Measurements from ENCODE around the gene MYO3A. TPM values are rescaled to one million over a fixed set of nuclear protein-coding genes. Genes with fewer than 3 reads are reported as not detected.

MYO3A gene
- polyA plus RNA-seq, 1 donor, result 1.8 TPM

DNA sequence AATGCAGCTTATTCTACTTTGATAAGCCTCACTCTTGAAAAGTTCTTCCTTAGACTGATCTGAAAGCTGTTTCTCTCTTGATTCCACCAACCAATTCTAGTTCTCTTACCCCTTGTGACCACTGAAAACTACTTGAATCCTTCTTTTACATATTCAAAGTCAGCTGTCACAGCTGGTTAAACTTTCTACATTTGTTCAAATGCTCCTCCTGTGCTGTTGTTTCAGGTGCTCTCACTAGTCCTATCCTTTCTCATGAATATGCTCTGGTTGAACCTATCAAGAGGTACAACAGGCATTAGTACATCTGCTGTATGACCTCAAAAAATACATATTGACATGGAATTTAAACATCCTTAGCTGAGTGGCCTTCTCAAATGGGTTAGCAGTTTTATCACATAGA, 91.5 kb downstream of the MYO3A start:
- H3K27me3 ChIP-seq (ENCODE audit: control insufficient read depth, insufficient read depth, low read length), result no peaks in the 10 kb centered on the region
- no peak overlapping the region for H3K4me3 ChIP-seq (ENCODE audit: low read length)
- H3K4me1 ChIP-seq (ENCODE audit: control insufficient read depth, insufficient read depth, low read length), result no peaks in the 10 kb centered on the region
- no peak overlapping the region for H3K27ac ChIP-seq (ENCODE audit: low read length)
- no peak for DNase-seq
- no peaks in the 10 kb centered on the region for H3K36me3 ChIP-seq (ENCODE audit: control insufficient read depth, insufficient read depth, low read length)
- H3K9me3 ChIP-seq (ENCODE audit: control insufficient read depth, low read depth, low read length), result no peaks in the 10 kb centered on the region

DNA sequence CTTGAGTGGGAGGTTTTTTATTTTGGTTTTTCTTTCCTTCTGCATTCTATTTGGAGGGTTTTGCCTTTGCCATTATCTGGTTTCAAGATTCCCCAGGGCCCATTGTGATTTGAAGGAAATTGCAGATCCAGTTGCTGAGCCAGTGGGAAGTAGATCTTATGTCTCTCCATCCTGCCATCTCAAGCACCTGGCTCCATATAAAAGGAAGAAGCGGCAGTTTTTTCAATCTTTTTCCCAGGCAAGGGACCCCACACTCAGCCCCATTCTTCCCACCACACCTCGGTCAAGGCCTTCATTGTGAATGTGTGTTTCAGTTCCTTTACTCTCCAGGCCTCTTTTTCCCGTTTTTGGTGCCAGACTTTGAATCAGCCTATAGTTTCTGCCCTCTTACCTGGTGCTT, 95.8 kb downstream of the MYO3A start:
- no peak for DNase-seq

DNA sequence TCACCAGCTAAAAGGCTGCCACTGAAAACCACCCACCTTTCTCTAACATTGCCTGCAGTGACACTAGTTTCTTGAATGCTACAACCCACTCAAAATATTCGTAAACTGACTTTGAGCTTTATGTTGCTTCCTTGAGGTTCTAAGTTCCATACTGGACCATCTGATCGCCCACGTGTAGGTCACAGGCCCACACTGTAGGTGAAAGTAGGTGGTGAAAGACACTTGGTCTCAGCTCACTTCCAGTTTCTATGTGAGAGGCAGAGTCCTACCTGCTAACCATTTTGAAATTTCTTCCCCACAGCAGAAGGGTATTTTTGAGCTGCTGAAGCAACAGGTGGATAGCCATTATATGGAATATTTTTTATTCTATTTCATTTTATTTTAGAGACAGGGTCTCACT, 97.3 kb downstream of the MYO3A start:
- no peak overlapping the region for H3K4me3 ChIP-seq (ENCODE audit: low read length)
- no peaks in the 10 kb centered on the region for H3K27me3 ChIP-seq (ENCODE audit: control insufficient read depth, insufficient read depth, low read length)
- WGBS (ENCODE audit: insufficient coverage, low lambda C conversion rate), result no CpG with 5 or more reads among the region's 3 CpGs
- H3K4me1 ChIP-seq (ENCODE audit: control insufficient read depth, insufficient read depth, low read length), result no peaks in the 10 kb centered on the region
- H3K27ac ChIP-seq (ENCODE audit: low read length), result no peak overlapping the region
- no peaks in the 10 kb centered on the region for H3K9me3 ChIP-seq (ENCODE audit: control insufficient read depth, low read depth, low read length)
- no peak for DNase-seq
- H3K36me3 ChIP-seq (ENCODE audit: control insufficient read depth, insufficient read depth, low read length), result no peaks in the 10 kb centered on the region

More for the DNA sequence above, 95.8 kb downstream of the MYO3A start:
- 92% methylated on average over 2 of the region's 3 CpGs for WGBS (ENCODE audit: insufficient coverage, low lambda C conversion rate)
- Histone ChIP-seq H3K36me3 (ENCODE audit: control insufficient read depth, insufficient read depth, low read length) (no peaks in the 10 kb centered on the region), H3K27ac (ENCODE audit: low read length) (no peak overlapping the region), H3K4me1 (ENCODE audit: control insufficient read depth, insufficient read depth, low read length) (no peaks in the 10 kb centered on the region), H3K4me3 (ENCODE audit: low read length) (no peak overlapping the region), H3K9me3 (ENCODE audit: control insufficient read depth, low read depth, low read length) (no peaks in the 10 kb centered on the region), H3K27me3 (ENCODE audit: control insufficient read depth, insufficient read depth, low read length) (no peaks in the 10 kb centered on the region)

DNA sequence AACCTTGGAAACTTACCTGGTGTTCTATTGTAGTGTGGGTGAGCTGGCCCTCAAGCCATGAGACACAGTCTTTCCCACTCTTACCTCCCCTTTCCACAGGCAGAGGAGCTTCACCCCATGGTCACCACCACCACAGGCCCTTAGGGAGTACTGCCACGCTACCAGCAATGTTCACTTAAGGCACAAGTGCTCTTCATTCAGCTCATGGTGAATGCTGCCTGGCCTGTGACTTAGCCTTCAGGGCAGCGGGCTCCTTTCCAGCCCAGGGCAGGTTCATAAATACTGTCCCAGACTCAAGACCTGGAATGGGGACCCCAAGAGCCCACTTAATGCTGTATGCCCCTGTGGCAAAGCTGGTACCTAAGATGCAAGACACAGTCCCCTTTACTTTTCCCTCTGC, 109.4 kb downstream of the MYO3A start:
- Histone ChIP-seq H3K27ac (ENCODE audit: low read length) (no peak overlapping the region), H3K4me3 (ENCODE audit: low read length) (no peak overlapping the region), H3K36me3 (ENCODE audit: control insufficient read depth, insufficient read depth, low read length) (no peaks in the 10 kb centered on the region), H3K9me3 (ENCODE audit: control insufficient read depth, low read depth, low read length) (no peaks in the 10 kb centered on the region), H3K27me3 (ENCODE audit: control insufficient read depth, insufficient read depth, low read length) (no peaks in the 10 kb centered on the region), H3K4me1 (ENCODE audit: control insufficient read depth, insufficient read depth, low read length) (no peaks in the 10 kb centered on the region)
- no CpG with 5 or more reads among the region's 2 CpGs for WGBS (ENCODE audit: insufficient coverage, low lambda C conversion rate)
- DNase-seq, result no peak

DNA sequence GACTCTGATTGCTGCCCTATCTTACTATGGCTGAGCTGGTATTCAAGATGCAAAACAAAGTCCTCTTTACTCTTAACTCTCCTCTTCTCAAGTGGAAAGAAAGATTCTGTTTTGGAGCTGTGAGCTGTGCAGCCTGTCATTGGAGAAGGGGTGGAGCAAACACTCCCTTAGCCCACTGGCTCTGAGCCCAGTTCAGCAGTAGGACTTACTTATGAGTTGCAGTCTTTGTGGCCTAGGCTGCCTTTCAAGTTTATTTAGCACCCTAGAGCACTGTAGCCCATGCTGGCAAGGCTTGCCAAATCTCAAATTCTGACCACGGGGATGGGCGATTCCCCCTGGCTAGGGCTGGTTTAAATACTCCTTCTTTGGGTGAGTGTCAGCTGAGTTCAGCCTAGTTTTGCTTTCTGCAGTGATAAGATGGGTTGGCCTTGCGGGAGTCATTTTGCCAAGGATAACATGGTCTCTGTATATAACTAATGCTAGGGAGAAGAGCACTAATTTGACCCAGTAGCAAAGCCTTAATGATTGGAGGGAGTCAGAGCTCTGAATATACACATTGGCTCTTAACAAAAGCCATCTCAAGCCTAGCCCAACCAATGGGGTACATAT, 110.2 kb downstream of the MYO3A start:
- no peak for DNase-seq
- Histone ChIP-seq H3K27me3 (ENCODE audit: control insufficient read depth, insufficient read depth, low read length) (no peaks in the 10 kb centered on the region), H3K4me1 (ENCODE audit: control insufficient read depth, insufficient read depth, low read length) (no peaks in the 10 kb centered on the region), H3K9me3 (ENCODE audit: control insufficient read depth, low read depth, low read length) (no peaks in the 10 kb centered on the region), H3K27ac (ENCODE audit: low read length) (no peak overlapping the region), H3K36me3 (ENCODE audit: control insufficient read depth, insufficient read depth, low read length) (no peaks in the 10 kb centered on the region), H3K4me3 (ENCODE audit: low read length) (no peak overlapping the region)
- WGBS (ENCODE audit: insufficient coverage, low lambda C conversion rate), result no CpG with 5 or more reads among the region's 3 CpGs

DNA sequence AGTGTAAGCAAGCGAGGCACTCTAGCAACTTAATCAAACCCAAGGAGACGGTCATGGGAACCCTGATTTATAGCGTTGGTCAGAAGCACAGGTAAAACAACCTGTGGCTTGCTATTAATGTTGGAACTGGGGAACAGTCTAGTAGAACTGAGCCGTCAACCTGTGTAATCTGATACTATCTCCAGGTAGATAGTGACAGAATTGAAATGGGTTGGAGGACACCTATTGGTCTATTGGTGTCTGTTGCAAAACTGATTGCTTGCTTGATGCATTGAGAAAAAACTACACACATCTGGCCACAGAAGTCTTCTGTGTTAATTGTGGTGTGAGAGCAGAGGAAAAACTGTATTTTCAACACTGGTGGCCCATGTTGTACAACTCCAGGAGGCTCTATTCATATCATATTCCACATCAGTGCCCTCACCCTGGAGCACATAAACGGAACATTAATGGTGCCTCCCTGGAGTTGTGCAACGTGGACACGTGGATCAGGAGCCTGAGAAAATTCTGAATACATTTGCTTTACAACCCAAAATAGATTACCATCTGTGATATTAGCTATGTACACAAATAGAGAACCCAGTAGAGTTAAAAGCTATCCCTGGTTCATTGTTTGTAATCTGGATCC, 112.2 kb downstream of the MYO3A start:
- no peak overlapping the region for H3K4me3 ChIP-seq (ENCODE audit: low read length)
- no peaks in the 10 kb centered on the region for H3K27me3 ChIP-seq (ENCODE audit: control insufficient read depth, insufficient read depth, low read length)
- H3K36me3 ChIP-seq (ENCODE audit: control insufficient read depth, insufficient read depth, low read length), result no peaks in the 10 kb centered on the region
- H3K27ac ChIP-seq (ENCODE audit: low read length), result no peak overlapping the region
- whole genome bisulfite sequencing (ENCODE audit: insufficient coverage, low lambda C conversion rate), result 60% methylated on average over 1 of the region's 7 CpGs
- no peaks in the 10 kb centered on the region for H3K9me3 ChIP-seq (ENCODE audit: control insufficient read depth, low read depth, low read length)
- no peak for DNase-seq
- no peaks in the 10 kb centered on the region for H3K4me1 ChIP-seq (ENCODE audit: control insufficient read depth, insufficient read depth, low read length)

DNA sequence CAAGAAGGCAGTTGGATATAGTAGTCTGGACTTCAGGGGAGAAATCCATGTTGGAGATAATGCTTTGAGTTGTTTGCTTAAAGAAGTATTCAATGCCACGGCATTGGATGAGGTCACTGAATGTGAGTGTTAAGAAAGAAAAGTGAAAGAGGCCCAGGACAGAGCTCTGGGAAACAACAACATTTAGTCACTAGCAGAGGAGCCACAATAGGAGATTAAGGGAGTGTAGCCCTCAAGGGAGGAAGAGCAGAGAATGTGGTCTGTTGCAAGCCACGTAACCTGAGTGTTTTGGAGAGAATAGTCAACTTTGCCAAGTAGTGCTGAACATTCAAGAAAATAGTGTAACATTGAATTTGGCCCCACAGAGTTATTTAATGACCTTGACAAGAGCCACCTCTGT, 114.7 kb downstream of the MYO3A start:
- no peak for DNase-seq
- H3K27me3 ChIP-seq (ENCODE audit: control insufficient read depth, insufficient read depth, low read length), result no peaks in the 10 kb centered on the region
- H3K9me3 ChIP-seq (ENCODE audit: control insufficient read depth, low read depth, low read length), result no peaks in the 10 kb centered on the region
- WGBS (ENCODE audit: insufficient coverage, low lambda C conversion rate), result 90% methylated on average over 2 of the region's 2 CpGs
- H3K4me1 ChIP-seq (ENCODE audit: control insufficient read depth, insufficient read depth, low read length), result no peaks in the 10 kb centered on the region
- H3K4me3 ChIP-seq (ENCODE audit: low read length), result no peak overlapping the region
- H3K36me3 ChIP-seq (ENCODE audit: control insufficient read depth, insufficient read depth, low read length), result no peaks in the 10 kb centered on the region
- no peak overlapping the region for H3K27ac ChIP-seq (ENCODE audit: low read length)

DNA sequence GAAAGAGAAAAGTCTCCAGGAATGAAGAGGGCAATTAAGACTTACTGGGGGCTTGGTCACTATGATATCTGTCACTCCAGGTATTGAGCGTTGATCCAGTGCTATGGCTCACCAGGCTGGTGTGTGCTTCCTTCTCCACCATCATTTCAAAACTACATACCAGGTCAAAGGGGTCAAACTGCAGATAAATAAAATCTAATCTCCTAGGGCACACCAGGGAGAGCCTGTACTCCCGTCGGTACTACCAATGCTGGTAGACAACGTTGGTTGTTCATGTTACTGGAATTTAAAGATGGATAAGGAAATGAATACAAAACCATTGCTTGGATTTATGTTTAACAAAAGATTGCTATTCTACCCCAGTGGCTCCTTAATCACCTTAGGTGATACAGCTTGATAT, 118.3 kb downstream of the MYO3A start:
- WGBS (ENCODE audit: insufficient coverage, low lambda C conversion rate), result 20% methylated on average over 1 of the region's 4 CpGs
- Histone ChIP-seq H3K36me3 (ENCODE audit: control insufficient read depth, insufficient read depth, low read length) (no peaks in the 10 kb centered on the region), H3K27me3 (ENCODE audit: control insufficient read depth, insufficient read depth, low read length) (no peaks in the 10 kb centered on the region), H3K27ac (ENCODE audit: low read length) (no peak overlapping the region), H3K9me3 (ENCODE audit: control insufficient read depth, low read depth, low read length) (no peaks in the 10 kb centered on the region), H3K4me3 (ENCODE audit: low read length) (no peak overlapping the region), H3K4me1 (ENCODE audit: control insufficient read depth, insufficient read depth, low read length) (no peaks in the 10 kb centered on the region)
- DNase-seq, result no peak

DNA sequence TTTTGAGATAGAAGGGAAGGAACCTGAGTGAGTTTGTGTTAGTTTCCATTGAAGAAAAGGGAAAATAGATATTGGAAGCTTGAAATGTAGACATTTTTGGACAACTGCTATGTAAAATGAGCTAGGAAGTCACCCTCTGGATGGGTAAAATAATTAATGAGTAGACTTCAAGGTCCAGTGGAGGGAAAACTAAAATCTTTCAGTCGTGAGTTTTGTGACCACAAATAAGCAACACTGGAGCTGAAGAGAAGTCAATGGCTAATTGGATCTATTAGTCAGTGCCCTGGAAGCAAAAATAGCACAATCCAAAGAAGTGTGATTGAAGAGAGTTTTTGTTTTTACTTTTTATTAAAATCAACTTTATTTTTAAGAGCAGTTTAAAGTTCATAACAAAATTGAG, 123.4 kb downstream of the MYO3A start:
- H3K36me3 ChIP-seq (ENCODE audit: control insufficient read depth, insufficient read depth, low read length), result no peaks in the 10 kb centered on the region
- WGBS (ENCODE audit: insufficient coverage, low lambda C conversion rate), result no CpG with 5 or more reads among the region's 1 CpG

DNA sequence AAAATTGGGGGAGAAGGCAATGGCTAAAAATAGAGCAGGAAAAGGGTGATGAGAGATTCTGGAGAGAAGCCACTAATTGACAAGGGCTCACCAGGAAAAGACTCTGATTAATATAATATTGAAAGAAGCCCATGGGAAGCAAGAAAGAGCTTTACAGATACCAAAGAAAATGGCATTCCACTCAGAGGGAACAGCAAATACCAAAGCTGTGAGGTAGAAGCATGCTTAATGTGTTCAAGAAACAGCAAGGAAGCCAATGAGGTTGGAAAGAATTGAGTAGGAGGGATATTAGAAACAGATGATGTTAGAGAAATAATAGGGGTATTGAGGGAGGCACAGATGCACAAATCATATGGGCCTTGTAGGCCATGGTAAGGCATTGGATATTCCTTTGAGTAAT, 130.1 kb downstream of the MYO3A start:
- DNase-seq, result no peak
- Histone ChIP-seq H3K4me1 (ENCODE audit: control insufficient read depth, insufficient read depth, low read length) (no peaks in the 10 kb centered on the region), H3K9me3 (ENCODE audit: control insufficient read depth, low read depth, low read length) (no peaks in the 10 kb centered on the region), H3K27me3 (ENCODE audit: control insufficient read depth, insufficient read depth, low read length) (no peaks in the 10 kb centered on the region), H3K27ac (ENCODE audit: low read length) (no peak overlapping the region), H3K36me3 (ENCODE audit: control insufficient read depth, insufficient read depth, low read length) (no peaks in the 10 kb centered on the region), H3K4me3 (ENCODE audit: low read length) (no peak overlapping the region)

More for the DNA sequence above, 123.4 kb downstream of the MYO3A start:
- H3K4me1 ChIP-seq (ENCODE audit: control insufficient read depth, insufficient read depth, low read length), result no peaks in the 10 kb centered on the region
- H3K4me3 ChIP-seq (ENCODE audit: low read length), result no peak overlapping the region
- no peak for DNase-seq
- H3K27ac ChIP-seq (ENCODE audit: low read length), result no peak overlapping the region
- no peaks in the 10 kb centered on the region for H3K27me3 ChIP-seq (ENCODE audit: control insufficient read depth, insufficient read depth, low read length)
- no peaks in the 10 kb centered on the region for H3K9me3 ChIP-seq (ENCODE audit: control insufficient read depth, low read depth, low read length)

DNA sequence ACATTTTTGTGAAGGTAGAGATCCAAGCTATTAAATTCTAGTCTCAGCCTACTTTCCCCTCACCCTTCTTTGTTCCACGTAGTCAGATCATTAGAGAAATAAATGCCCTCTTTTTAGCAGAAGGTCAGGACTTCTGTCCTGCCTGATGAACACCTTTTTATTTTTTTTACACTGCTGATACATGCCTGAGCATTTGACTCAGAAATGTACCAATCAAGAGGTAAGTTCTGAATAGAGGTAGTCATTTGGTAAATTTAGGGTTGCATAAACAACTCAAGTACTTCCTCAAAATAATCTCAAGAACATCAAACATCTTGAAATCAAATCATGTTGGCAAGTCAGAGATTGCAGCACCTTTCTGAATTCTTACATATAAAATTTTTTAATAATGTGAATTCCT, 133.7 kb downstream of the MYO3A start:
- no peaks in the 10 kb centered on the region for H3K36me3 ChIP-seq (ENCODE audit: control insufficient read depth, insufficient read depth, low read length)
- no peaks in the 10 kb centered on the region for H3K27me3 ChIP-seq (ENCODE audit: control insufficient read depth, insufficient read depth, low read length)
- no peaks in the 10 kb centered on the region for H3K4me1 ChIP-seq (ENCODE audit: control insufficient read depth, insufficient read depth, low read length)
- no peak for DNase-seq
- no peaks in the 10 kb centered on the region for H3K9me3 ChIP-seq (ENCODE audit: control insufficient read depth, low read depth, low read length)
- 43% methylated on average over 1 of the region's 1 CpG for WGBS (ENCODE audit: insufficient coverage, low lambda C conversion rate)
- H3K27ac ChIP-seq (ENCODE audit: low read length), result no peak overlapping the region
- H3K4me3 ChIP-seq (ENCODE audit: low read length), result no peak overlapping the region

All from large intestine (tissue), 3 donors.